ENCODE measurements around the gene CCNI2.
"Not testable (repeated sequence)": the region's sequence is repeated elsewhere in the genome, so short reads cannot be mapped to it uniquely, and the experiment has no call there.

CCNI2 gene

DNA sequence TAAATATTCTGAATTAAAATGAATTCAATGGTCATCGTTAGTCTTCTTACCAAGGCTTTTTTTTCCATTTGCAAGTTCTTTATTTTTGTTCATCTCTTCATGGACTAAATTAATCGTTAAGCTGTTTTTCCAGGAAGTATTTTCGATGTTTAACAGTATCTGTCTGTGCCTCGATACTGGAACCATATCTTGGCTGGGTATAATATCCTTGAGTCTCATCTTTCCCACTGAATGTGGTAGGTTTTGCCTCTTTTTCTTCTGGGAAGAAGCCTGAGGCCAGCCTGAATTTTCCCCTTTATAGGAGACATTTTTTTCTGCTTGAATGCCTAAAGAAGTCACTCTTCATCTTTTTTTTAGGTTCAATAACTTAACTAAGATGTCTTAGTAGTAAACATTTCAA is 33.8 kb downstream of the CCNI2 start:
- DNase-seq (ENCODE audit: low read depth), result no peak

DNA sequence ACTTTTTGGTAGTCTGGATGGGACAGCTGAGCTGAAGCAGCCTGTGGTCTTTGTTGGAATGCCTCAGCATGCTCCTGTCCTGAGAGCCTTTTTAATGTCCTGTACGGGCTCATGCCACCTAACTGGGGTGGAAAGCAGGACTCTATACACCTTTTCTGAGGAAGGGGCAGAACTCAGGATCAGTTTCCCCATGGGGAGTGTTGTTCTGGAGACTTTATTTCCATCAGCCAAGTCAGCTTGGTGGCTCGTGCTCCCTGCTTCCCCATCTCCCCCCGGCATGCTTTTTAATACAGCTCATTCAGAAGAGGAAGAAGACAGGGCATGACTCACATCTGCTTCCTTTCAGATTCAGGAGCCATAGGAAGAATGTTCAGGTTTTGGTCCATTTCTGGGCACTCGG is 34.9 kb downstream of the CCNI2 start:
- DNase-seq (ENCODE audit: low read depth), result no peak

DNA sequence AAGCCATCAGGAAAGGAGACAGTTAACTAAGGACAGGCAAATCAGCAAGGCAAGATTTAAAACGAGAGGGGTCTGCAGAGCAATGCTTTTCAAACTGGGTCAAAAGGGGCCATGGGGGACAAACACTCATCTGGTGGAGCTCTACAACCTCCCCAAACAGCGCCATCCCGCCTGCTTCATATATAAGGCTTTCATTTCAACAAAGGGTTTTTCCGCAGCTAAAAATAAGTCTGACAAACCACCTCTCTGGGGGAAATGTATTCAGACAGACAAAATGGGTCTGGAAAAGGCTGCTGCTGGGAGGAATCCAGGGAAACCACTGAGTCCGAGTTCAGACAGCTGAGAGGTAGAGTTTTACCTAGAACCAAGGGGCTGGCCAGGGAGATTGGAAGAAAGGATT is 38.1 kb downstream of the CCNI2 start:
- no peak for DNase-seq (ENCODE audit: low read depth)

DNA sequence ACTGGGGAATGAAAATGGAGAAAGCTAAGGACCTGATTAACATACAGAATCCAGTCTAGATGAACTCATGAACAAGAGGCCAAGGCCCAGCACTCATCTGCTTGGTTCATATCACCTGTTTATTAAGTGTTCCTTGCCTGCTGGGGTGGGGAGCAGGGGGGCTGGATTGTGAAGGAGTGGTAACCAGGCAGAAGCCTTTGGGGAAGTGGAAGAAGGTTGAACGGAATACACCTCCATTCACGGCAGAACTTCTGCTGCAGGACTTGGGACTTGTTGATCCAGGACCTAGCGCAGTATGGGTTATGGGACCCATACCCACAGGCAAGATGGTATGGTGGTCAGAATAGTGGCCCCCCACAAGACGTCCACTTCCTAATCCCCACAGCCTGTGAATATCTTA is 38.6 kb downstream of the CCNI2 start:
- no peak for DNase-seq (ENCODE audit: low read depth)

DNA sequence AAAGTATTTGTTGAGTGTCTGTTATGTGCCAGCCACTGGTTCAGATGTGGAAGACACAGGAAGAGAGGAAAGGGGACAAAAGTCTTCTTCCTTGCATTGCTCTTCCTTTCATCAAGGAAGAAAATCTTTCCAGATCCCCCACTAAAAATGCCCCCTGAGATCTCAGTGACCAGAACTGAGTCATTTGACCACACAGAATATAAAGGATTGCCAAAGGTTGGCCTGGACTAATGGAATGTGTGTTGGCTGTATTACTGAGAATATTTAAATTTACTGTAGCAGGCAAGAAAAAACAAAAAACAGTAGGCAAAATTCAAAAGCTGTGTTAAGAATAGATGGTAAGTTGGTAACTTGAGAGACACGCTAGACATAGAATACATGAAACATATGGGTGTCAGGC is 39.9 kb downstream of the CCNI2 start:
- no peak for DNase-seq (ENCODE audit: low read depth)

DNA sequence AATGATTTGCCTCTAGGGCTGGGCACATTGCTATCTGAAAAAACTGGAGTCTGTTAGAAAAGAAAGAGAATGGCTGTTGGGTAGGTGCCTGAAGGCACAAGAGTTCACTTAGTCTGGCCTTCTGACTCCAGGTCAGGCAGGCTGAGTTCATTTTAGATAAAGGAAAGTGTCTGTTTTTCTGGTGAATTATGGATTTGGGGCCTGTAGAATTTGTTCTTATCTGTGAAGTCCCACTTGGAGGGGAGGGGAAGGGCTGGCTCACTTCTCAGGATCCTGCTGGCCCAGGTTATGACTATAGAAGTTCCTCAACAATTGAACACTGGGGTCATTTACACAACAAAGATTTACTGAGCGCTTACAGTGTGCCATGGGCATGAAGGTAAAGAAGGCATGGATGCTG is 41.3 kb downstream of the CCNI2 start:
- no peak for DNase-seq (ENCODE audit: low read depth)

DNA sequence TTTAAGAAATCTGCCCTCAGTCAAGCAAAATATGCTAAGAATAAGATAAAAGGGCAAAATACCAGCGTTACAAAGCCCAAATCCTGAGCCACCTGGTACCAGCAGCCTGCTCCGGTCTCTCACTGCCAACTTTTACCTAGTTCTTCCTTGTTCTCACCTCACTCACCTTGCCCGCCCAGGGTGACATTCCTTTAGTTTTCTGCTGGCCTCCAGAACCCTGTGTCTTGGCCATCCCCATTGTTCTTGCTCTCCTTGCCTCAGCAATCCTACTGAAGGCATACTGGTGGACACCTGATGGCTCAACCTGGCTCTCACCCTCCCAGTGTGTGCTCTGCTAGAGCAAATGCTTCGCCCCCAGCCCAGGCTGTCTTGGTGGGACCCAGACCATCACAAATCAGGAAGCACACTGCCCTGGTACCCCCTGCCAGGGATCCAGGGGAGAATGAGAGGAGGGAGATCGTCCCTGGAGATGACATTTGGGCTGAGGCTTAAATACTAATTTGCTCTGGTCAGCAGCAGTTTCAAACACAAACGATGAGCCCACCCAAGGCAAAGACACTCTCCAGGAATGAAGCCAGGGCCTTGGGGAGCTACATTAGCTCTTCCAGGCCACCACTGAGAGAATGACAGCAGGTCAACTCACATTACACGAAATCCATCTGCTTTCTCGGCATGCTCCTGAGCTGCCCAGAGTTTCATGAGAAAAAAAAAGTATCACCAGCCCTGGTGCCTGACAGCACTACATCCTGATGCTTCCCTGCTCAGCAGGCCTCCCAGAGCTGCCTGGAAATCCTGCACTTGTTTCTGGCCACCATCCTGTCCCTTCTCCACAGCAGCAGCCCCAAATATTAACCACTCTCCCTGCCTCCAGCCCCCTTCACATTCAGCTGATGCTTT is 42.0 kb downstream of the CCNI2 start:
- DNase-seq (ENCODE audit: low read depth), result no peak

DNA sequence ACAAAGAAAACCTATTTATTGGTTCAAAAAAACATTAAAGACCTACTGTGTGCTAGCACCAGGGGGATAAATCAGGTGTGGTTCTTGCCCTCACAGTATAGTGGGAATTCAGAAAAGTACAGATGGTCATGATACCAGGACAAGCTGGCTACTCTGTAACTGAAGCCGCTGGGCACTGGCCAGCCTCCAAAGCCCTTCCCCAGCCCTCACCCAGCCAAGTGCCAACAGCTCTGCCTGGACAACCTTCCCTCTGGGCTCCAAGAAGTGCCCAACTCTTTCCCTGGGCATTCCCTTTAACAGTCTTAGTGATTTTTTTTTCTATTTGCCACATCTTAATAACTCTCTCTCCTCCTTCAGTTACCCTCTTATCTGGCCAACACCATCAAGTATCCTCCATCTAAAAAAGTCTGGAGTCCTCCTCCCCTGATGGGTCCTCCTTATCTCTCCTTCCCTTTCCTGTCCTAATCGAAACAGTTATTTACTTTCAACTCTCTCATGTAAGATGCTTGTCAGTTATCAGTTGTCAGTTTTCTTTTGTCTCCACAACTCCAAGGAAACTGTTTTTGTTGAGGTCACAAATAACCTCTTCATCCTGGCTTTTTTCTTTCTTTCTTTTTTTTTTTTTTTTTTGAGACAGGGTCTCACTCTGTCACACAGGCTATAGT is 43.1 kb downstream of the CCNI2 start:
- no peak for DNase-seq (ENCODE audit: low read depth)

DNA sequence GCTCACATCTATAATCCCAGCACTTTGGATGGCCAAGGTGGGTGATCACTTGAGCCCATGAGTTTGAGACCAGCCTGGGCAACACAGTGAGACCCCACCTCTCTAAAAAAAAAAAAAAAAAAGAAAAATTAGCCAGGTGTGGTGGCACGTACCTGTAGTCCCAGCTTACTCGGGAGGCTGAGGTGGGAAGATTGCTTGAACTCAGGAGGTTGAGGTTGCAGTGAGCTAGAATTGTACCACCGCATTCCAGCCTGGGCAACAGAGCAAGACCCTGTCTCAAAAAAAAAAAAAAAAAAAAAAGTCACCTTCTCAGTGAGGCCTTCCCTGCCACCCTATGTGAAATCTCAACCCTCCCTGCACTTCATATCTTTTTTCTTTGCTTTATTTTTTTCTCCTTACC is 43.8 kb downstream of the CCNI2 start:
- DNase-seq (ENCODE audit: low read depth), result no peak

DNA sequence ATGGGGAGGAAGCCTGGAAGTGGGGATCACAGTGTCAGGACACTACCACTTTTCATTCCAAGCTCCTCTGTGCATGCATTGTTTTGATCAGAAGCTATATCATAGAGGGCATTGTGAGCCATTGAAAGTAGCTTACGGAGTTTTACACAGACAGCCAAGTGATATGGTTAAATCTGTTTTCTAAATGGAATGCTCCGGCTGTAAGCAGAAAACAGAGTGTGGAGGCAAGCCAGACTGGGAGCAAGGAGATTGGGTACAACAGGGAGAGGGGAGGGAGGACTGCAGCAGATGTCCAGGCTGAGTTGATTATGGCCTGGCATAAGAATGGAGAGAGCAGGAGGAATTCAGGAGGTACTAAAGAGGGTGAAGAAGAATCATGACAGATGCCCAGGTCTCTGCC is 50.4 kb downstream of the CCNI2 start:
- no peak for DNase-seq (ENCODE audit: low read depth)

DNA sequence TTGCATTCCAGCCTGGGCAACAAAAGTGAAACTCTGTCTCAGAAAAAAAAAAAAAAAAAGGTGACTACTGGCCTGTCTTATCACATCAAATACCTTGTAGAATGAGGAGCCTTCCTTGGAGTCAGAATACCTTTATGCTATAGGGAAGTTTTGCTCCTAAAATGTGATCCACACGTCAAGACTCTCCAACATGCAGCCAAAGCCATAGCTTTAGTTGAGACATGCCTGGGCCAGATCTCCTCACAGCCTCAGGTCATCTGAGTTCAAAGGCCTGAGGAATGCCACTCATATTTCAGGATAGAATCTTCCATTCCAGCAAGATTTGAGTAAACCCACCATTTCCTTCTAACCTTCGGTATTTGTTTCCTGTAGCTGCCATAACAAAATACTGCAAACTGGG is 52.2 kb downstream of the CCNI2 start:
- DNase-seq (ENCODE audit: low read depth), result no peak

DNA sequence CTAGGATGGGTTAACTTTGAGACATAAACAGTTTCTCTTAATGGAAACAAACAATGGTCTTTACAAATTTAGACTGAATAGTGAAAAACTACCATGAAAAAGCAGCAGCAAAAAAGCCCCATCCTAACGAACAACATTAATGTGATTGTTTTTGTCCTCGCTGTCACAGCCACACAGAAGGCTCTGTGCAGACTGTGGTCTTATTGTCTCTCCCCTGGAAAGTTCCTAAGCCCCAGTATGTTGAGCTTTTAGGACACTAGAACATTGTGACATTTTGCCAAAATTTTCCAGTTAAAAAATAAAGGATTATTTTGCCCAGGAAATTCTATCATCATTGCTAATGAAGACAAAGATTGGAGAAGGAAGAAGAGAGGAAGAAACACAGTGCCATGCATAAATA is 53.3 kb downstream of the CCNI2 start:
- DNase-seq (ENCODE audit: low read depth), result no peak

DNA sequence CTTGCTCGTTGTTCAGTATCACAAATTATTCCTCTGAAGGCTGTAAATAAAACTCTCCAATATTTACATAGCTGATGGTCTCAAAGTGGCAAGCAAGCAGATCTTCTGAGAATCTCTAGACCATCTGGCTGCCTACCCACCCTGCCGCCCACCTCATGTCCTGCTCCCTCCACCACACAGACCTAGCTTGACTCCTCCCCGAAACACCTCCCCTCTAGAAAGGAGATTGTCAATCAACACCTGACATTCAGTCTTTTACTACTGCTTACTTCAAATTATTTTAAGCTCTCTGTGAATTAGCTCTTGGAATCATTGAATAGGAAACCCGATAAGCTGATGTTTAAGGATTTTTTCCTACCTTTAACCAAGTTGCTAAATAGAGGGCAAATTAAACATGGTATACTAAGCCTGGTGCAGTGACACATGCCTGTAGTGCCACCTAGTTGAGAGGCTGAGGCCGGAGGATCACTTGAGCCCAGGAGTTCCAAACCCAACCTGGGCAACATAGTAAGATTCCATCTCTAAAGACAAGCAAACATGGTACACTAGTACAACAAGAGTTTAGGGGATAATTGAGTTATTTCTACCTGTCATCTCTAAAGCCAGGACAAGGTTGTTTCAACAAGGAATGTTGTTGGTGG is 54.9 kb downstream of the CCNI2 start:
- DNase-seq (ENCODE audit: low read depth), result no peak

DNA sequence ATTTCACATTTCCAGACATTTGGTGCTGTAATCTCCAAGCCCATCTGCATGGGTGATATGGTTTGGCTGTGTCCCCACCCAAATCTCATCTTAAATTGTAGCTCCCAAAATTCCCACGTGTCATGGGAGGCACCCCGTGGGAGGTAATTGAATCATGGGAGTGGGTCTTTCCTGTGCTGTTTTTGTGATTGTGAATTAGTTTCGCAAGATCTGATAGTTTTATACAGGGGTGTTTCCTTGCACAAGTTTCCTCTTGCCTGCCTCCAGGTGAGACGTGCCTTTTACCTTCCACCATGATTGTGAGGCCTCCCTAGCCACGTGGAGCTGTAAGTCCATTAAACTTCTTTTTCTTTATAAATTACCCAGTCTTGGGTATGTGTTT is 55.5 kb downstream of the CCNI2 start:
- not testable (repeated sequence) for DNase-seq (ENCODE audit: low read depth)
